ENCODE results near the gene TGFBR3. TPM values are rescaled to one million over a fixed set of nuclear protein-coding genes. Genes with fewer than 3 reads are reported as not detected.

TGFBR3 gene
- total RNA-seq, 2 experiments from 2014 or later = 4.4 to 4.7 TPM

GRCh38 chr1:91797164-91797563, 88.8 kb downstream of the TGFBR3 start:
- peaks cover 2% of the 10 kb centered on the region for H3K9me3 Mint-ChIP-seq
- H3K27ac Mint-ChIP-seq = no peak overlapping the region
- DNase-seq = no peak
- H3K27me3 Mint-ChIP-seq = no peaks in the 10 kb centered on the region
- peaks cover 3% of the 10 kb centered on the region for H3K36me3 Mint-ChIP-seq
- H3K4me3 Mint-ChIP-seq = no peak overlapping the region
- peaks cover 8% of the 10 kb centered on the region for H3K4me1 Mint-ChIP-seq

GRCh38 chr1:91796390-91796654, 89.6 kb downstream of the TGFBR3 start:
- H3K36me3 Mint-ChIP-seq = peaks cover 2% of the 10 kb centered on the region
- no peak overlapping the region for H3K4me3 Mint-ChIP-seq
- peaks cover 2% of the 10 kb centered on the region for H3K9me3 Mint-ChIP-seq
- H3K27ac Mint-ChIP-seq = no peak overlapping the region
- DNase-seq = no peak
- H3K4me1 Mint-ChIP-seq = peaks cover 16% of the 10 kb centered on the region
- H3K27me3 Mint-ChIP-seq = no peaks in the 10 kb centered on the region

- Mint-ChIP-seq H3K36me3 (peaks cover 2% of the 10 kb centered on the region), H3K27me3 (no peaks in the 10 kb centered on the region), H3K4me1 (peaks cover 22% of the 10 kb centered on the region), H3K9me3 (peaks cover 2% of the 10 kb centered on the region), H3K4me3 (no peak overlapping the region), H3K27ac (no peak overlapping the region)
- DNase-seq = no peak
Observed at GRCh38 chr1:91795591-91796389, 90.2 kb downstream of the TGFBR3 start.

- Mint-ChIP-seq H3K4me3 (no peak overlapping the region), H3K27ac (no peak overlapping the region), H3K9me3 (peaks cover 2% of the 10 kb centered on the region), H3K27me3 (no peaks in the 10 kb centered on the region), H3K4me1 (peaks cover 24% of the 10 kb centered on the region), H3K36me3 (peaks cover 3% of the 10 kb centered on the region)
- no peak for DNase-seq
Observed at GRCh38 chr1:91793877-91794276, 92.1 kb downstream of the TGFBR3 start.

GRCh38 chr1:91793189-91793588, 92.8 kb downstream of the TGFBR3 start:
- Mint-ChIP-seq H3K27me3 (no peaks in the 10 kb centered on the region), H3K9me3 (peaks cover 2% of the 10 kb centered on the region), H3K36me3 (peaks cover 3% of the 10 kb centered on the region), H3K4me3 (no peak overlapping the region), H3K4me1 (peaks cover 24% of the 10 kb centered on the region), H3K27ac (no peak overlapping the region)
- no peak for DNase-seq

GRCh38 chr1:91792489-91793071, 93.4 kb downstream of the TGFBR3 start:
- Mint-ChIP-seq H3K4me1 (peaks cover 24% of the 10 kb centered on the region), H3K27ac (no peak overlapping the region), H3K36me3 (peaks cover 3% of the 10 kb centered on the region), H3K9me3 (peaks cover 2% of the 10 kb centered on the region), H3K27me3 (no peaks in the 10 kb centered on the region), H3K4me3 (no peak overlapping the region)
- no peak for DNase-seq

GRCh38 chr1:91791691-91792488, 94.1 kb downstream of the TGFBR3 start:
- Mint-ChIP-seq H3K9me3 (peaks cover 2% of the 10 kb centered on the region), H3K4me3 (no peak overlapping the region), H3K27ac (no peak overlapping the region), H3K36me3 (peaks cover 3% of the 10 kb centered on the region), H3K4me1 (peaks cover 24% of the 10 kb centered on the region), H3K27me3 (no peaks in the 10 kb centered on the region)
- no peak for DNase-seq

- no peaks in the 10 kb centered on the region for H3K27me3 Mint-ChIP-seq
- DNase-seq = no peak
- no peak overlapping the region for H3K27ac Mint-ChIP-seq
- no peak overlapping the region for H3K4me3 Mint-ChIP-seq
- H3K4me1 Mint-ChIP-seq = peaks cover 24% of the 10 kb centered on the region
- peaks cover 2% of the 10 kb centered on the region for H3K9me3 Mint-ChIP-seq
- H3K36me3 Mint-ChIP-seq = peaks cover 6% of the 10 kb centered on the region
Observed at GRCh38 chr1:91791103-91791502, 94.8 kb downstream of the TGFBR3 start.

GRCh38 chr1:91790392-91790791, 95.6 kb downstream of the TGFBR3 start:
- Mint-ChIP-seq H3K27me3 (no peaks in the 10 kb centered on the region), H3K4me1 (peaks cover 22% of the 10 kb centered on the region), H3K9me3 (peaks cover 2% of the 10 kb centered on the region), H3K27ac (no peak overlapping the region), H3K36me3 (peaks cover 6% of the 10 kb centered on the region), H3K4me3 (no peak overlapping the region)
- no peak for DNase-seq

- peaks cover 22% of the 10 kb centered on the region for H3K4me1 Mint-ChIP-seq
- no peak for DNase-seq
- no peak overlapping the region for H3K27ac Mint-ChIP-seq
- H3K9me3 Mint-ChIP-seq = peaks cover under 1% of the 10 kb centered on the region
- H3K4me3 Mint-ChIP-seq = no peak overlapping the region
- H3K27me3 Mint-ChIP-seq = no peaks in the 10 kb centered on the region
- H3K36me3 Mint-ChIP-seq = peaks cover 5% of the 10 kb centered on the region
Observed at GRCh38 chr1:91789273-91789997, 96.5 kb downstream of the TGFBR3 start.

- no peak for DNase-seq
- Mint-ChIP-seq H3K27ac (no peak overlapping the region), H3K27me3 (no peaks in the 10 kb centered on the region), H3K9me3 (no peaks in the 10 kb centered on the region), H3K4me1 (peaks cover 22% of the 10 kb centered on the region), H3K4me3 (no peak overlapping the region), H3K36me3 (peaks cover 5% of the 10 kb centered on the region)
Observed at GRCh38 chr1:91787919-91788318, 98.0 kb downstream of the TGFBR3 start.

- Mint-ChIP-seq H3K27ac (no peak overlapping the region), H3K9me3 (no peaks in the 10 kb centered on the region), H3K36me3 (peaks cover 4% of the 10 kb centered on the region), H3K4me1 (peaks cover 5% of the 10 kb centered on the region), H3K27me3 (no peaks in the 10 kb centered on the region), H3K4me3 (no peak overlapping the region)
- DNase-seq = no peak
Observed at GRCh38 chr1:91784616-91785015, 101.3 kb downstream of the TGFBR3 start.

- DNase-seq = no peak
- peaks cover 5% of the 10 kb centered on the region for H3K4me1 Mint-ChIP-seq
- peaks cover 4% of the 10 kb centered on the region for H3K36me3 Mint-ChIP-seq
- no peaks in the 10 kb centered on the region for H3K9me3 Mint-ChIP-seq
- no peaks in the 10 kb centered on the region for H3K27me3 Mint-ChIP-seq
- H3K4me3 Mint-ChIP-seq = no peak overlapping the region
- no peak overlapping the region for H3K27ac Mint-ChIP-seq
Observed at GRCh38 chr1:91784191-91784590, 101.8 kb downstream of the TGFBR3 start.

GRCh38 chr1:91783423-91784170, 102.4 kb downstream of the TGFBR3 start:
- DNase-seq = no peak
- no peaks in the 10 kb centered on the region for H3K9me3 Mint-ChIP-seq
- H3K27ac Mint-ChIP-seq = no peak overlapping the region
- no peak overlapping the region for H3K4me3 Mint-ChIP-seq
- no peaks in the 10 kb centered on the region for H3K27me3 Mint-ChIP-seq
- H3K4me1 Mint-ChIP-seq = peaks cover 5% of the 10 kb centered on the region
- peaks cover 4% of the 10 kb centered on the region for H3K36me3 Mint-ChIP-seq

Measured in activated naive CD8-positive, alpha-beta T cell treated with anti-CD3 and anti-CD28 coated beads for 36 hours (primary cell).